HT1080 (cell line): Measurements from ENCODE around the gene SDK1. TPM values are rescaled to one million over a fixed set of nuclear protein-coding genes. Genes with fewer than 3 reads are reported as not detected.
A peak's percentile ranks its signal among the peaks of the same experiment; 100 is the strongest.
"Not testable (repeated sequence)": the region's sequence is repeated elsewhere in the genome, so short reads cannot be mapped to it uniquely, and the experiment has no call there.

Source experiments
- DNase-seq: peaks from one replicate; pipeline ENCODE4 v3.0.0-alpha.2; 2015; ENCODE audit warnings: low read depth
- total RNA-seq: library from RNA; depleted of rRNA; stranded (reverse); fragments of >200 nt; shearing (Covaris generic); gene quantifications from 2 replicates; pipeline ENCODE4 v1.2.3, GENCODE V29; 2014

SDK1 gene
- total RNA-seq, 1 experiment from 2014 or later, result 1.2 TPM

DNA sequence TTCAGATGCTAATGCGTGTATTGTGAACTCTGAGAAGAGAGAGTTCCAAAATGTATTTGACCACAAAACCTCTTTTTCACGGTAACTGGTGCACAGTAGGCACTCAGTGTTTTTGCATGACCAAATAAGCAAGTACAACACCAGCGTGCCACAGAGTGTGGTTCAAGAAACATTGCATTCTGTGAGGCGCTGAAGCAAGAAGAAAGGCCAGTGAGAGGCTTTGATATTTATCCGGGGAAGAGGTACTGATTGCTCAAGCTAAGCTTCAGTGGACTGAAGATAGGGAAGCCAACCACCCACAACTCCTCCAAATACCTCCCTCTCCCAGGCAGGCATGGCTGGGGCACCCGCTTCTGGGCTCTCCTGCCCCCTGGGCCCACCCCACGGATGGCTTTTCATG lies 611.2 kb downstream of the SDK1 start:
- no peak for DNase-seq

DNA sequence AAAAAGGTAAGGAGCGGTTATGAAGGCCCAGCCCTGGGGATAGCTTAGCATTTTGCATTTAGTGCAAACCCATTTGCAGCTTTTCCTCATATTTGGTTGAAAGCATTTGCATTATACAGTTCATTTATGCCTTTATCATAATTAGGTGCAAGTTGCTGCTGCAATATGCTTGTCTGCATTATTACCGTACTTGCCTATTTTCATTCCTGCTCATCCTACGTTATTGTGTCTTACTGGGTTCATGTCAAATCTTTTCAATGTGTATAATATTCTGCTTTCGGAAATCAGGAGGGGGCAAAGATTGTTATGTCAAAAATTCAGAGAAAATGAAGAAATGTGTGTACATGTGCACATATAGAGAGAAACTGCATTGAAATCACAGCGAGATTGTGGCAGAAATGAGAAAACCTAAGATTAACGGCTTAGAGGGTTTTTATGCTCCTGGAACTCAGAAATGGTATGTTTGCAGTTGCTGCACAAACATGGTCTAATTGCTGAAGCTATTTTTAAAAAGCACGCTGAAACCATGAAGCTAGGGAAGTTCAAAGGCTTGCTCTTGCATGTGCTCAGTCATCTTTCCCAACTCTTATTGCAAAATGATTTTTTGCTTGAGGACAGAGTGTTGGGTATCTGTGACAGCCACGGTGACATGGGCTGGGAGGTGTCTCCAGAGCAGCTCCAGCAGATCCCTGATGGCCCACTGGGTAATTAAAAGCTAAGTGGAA lies 613.2 kb downstream of the SDK1 start:
- no peak for DNase-seq

DNA sequence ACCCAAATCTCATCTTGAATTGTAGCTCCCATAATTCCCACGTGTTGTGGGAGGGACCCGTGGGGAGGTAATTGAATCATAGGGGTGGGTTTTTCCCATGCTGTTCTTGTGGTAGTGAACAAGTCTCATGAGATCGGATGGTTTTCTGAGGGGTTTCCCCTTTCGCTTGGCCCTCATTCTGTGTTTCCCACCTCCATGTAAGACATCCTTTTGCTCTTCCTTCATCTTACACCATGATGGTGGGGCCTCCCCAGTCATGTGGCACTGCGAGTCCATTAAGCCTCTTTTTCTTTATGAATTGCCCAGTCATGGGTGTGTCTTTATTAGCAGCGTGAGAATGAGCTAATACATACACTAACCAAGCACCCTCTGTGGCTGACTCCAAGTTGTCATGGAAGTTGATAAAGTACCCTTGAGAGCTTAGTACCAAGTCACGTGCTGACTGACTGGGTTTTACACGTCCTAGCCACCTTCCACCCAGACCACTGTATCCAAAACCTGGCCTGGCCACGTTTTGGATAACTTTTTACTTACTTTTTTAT lies 614.4 kb downstream of the SDK1 start:
- DNase-seq, result no peak

DNA sequence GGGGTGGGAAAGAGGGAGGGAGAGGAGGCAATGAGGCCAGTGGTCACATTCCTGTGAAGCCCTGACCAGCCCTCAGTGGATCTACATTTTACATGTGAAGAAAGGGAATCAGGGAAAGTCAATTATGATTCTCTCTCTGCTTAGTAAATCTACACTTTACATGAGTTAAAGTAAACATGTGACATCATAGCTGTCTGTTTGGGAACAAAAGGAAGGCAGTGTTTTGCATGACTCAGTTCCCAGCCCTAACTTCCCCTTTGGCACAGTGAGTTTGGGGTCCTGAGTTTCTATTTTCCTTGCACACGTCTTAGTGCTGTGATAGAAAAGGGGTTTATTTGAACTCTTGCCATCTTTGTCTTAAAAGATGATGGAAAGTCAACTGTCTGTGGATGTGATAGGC lies 615.1 kb downstream of the SDK1 start:
- peak; percentile 64 for DNase-seq

DNA sequence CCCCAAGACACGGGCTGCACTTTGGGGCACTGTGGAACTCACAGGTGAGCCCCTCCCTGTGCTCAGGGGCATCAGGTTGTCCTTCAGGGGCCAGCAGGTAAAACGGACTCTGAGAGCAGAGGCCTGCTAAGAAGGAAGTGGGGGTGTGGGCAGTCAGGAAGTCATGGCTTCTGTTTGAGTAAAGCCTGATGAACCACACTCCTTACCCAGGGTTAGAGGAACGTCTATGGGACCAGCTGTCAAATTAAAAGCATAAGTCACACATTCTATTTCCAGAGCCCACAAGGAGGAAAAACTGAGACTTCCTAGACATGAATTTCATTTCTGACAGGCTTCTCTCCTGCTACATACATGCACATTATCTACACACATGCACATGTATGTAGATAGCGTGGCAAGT lies 616.4 kb downstream of the SDK1 start:
- DNase-seq, result no peak

DNA sequence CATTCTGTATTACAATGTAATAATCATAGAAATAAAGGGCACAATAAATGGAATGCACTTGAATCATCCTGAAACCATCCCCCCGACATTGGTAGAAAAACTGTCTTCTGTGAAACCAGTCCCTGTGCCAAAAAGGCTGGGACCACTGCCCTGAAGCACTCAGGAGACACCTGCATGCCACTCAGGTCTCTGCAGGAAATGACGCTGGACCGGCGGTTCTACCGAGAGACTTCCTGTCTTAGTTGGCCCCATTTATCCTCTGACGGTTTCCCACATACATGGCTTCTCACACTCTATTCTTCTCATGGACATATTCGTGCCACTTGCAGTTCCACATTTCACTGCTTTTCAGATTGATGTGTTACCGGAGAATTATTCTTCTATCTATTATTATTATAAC lies 617.5 kb downstream of the SDK1 start:
- no peak for DNase-seq

DNA sequence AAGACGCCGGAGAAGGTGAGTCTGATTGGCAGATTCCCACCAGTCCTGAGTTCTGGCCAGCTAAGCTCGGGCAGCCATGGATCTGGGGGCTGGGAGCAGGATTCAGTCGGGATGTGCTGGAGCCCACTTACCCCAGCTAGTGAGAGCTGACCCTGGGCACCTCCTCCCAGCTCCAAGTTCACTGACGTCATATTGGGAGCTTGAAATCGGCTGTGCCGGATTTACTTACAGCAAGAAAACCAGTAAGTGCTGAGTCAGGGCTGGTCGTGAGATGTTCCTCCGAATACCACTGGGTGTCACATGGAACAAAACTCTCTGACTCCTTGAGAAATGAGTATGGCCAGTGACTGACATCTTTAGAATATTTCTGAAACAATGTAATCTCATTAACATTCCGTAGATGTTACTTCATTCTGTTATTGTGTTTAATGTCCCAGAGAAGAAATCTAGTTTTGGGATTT lies 621.2 kb downstream of the SDK1 start:
- peak; percentile 90 for DNase-seq

DNA sequence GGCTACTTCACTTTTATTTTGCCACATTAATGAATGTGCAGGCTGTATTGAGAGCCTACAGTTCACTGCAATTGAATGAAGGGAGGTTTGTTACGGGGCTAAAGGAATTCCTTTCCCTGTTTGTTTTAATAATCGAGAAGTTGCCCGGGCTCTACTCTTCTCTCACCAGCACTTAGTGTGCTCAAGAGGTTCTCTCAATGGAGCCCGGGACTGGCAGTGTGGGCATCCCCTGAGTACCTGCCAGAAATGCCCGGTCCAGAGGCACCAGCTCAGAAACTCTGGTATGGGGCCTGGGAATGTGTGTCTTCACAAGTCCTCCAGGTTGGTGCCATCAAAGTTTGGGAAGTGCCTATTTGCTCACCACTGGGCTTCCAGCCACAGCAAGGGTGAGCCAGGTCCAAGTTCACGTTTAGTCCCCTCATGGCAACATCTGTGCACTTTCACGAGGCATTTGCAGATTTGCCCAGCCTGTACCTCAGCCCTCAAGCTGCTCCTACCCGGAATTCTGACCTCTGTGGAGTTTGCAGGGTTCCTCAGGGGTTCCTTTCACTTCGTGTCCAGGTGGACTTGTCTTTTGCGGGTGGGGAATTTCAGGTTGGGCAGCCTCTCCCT lies 622.4 kb downstream of the SDK1 start:
- no peak for DNase-seq

DNA sequence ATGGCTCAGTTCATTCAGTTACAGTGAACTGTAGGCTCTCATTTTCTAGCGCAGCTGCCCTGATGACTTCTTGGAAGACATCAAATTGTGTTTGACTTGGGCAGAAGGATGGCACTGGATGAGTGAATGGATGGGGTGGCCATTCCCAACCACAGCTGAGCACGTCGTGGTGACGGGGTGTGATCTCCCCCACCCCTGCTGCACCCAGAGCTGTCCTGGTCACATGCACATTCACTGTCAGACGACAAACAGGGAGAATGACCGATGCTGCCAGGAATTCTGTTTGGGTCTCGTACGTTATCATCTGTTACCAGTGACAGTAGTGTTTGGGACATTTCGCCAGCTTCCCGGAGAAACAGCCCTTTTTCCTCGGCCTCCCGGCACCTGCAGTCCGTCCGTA lies 623.2 kb downstream of the SDK1 start:
- DNase-seq, result no peak

DNA sequence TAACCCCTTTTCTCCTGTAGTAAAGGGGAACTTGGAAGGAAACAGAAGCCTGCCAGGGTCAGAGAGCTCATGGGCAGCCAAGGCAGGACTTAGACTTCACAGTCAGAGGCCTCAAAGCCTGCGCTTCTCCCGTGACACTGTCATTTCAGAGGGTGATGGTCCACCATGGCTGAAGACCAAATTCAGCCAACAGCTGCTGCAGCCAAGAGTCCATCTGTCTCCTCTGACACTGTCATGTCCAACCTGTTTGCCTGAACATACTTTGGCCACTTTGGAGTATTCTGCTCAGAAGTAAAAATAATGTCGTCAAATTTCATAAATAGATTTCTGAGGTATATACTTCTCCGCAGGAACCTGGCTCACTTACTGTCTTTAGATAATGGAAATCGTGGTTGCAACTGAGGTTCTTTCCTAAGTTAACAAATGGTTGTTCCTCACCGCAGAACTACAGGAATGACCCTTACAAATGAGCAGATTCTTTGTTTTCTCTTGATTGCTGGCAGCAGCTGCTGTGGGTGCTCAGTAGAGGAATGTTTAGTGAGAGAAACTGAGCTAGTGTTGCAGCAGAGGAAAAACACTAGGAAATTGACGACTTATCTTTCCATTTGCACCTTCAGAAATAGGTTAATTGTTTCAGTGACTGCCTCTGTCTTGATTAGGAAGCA lies 626.5 kb downstream of the SDK1 start:
- DNase-seq, result no peak

DNA sequence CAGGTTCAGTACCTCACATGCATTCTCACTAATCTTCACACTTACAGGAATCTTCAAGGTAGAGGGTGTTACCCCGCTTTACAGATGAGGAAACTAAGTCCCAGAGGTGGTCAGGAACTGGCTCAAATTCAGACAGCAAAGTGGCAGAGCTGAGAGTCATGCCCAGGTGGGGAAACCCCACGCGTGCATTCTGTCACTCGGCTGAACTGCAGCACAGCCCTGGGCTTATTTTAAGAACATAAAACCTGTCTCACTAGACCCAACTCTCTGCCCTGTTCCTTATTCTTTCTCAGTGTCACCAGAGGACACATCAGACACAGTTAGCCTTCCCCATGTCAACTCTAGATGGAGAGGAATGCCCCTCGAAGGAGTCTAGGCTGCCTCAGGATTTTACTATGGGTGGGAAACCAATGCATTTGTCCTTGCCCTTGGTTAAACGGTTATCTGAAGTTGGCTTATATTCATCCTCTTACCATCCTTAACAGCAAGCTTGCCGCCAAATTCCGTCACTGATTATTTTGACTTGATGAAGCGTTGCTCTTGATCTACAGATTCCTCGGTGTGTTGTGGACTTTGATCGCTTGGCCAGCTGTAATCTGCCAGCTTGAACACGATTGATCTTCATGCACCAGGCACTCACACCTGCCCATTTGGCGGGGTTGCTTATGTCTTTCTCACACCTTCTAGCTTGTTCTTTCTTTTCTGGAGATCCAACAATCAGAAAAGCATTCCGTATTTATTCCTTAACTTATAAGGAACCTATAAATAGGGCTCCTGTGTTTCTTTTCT lies 627.9 kb downstream of the SDK1 start:
- DNase-seq, result no peak

DNA sequence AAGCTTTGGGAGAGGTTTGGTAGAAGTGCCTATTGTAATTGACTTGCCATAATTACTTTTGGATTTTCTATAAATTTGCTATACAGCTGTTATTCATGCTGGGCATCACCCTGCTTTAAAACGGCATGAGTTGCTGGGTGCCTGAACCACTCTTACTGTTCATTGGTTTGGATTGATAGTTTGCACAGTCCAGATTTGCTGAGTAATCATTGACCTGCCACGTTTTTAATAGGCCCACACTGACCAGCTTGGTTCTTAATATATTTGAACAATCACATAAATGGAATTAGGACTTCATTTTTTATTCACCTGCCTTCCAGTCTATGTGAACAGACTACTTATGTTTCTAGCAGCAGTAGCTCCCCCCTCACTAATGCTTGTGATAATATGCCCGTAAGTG lies 630.8 kb downstream of the SDK1 start:
- no peak for DNase-seq

DNA sequence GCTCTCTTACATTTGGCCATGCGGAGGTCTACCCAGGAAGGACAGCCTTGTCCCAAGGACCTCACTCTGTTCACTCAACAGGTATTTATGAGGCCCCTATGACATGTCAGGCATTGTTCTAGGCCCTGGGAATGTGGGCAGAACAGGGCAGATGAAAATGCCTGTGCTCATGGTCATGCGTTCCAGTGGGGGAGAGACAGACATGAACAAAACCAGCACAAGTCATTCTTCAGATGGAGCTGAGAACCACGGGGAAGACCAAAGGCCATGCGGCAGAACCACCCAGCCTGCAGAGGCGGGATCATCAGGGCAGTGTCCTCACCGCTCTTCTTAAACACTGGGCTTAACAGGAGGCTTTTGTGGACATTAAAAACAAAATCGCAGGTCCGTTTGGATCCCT lies 636.1 kb downstream of the SDK1 start:
- DNase-seq, result no peak

DNA sequence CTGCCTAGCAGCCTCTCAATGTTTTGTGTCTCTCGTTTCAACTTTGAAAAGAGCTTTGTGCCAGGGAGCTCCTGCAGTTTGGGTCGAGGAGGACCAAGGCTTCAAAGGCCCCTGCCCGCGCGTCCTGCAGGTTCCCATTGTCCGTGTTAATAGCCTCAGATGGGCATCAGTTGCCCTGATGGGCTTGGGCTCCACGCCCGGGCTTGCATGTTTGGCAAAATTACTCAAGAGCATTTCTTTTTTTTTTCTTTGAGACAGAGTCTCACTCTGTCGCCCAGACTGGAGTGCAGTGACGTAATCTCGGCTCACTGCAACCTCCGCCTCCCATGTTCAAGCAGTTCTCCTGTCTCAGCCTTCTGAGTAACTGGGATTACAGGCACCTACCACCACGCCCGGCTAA lies 636.6 kb downstream of the SDK1 start:
- no peak for DNase-seq

DNA sequence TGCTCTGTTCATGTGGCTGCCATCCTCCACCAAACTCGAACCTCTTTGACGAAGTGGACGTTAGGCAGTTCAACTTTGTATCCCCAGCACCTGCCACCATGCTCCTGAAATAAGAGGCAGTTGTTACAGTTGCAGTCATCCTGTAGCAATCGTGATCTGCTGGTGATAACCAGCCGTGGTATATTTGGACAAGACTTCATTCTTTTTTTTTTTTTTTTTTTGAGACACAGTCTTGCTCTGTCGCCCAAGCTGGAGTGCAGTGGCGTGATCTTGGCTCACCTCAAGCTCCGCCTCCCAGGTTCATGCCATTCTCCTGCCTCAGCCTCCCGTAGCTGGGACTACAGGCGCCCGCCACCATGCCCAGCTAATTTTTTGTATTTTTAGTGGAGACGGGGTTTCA lies 640.7 kb downstream of the SDK1 start:
- DNase-seq, result not testable (repeated sequence)

DNA sequence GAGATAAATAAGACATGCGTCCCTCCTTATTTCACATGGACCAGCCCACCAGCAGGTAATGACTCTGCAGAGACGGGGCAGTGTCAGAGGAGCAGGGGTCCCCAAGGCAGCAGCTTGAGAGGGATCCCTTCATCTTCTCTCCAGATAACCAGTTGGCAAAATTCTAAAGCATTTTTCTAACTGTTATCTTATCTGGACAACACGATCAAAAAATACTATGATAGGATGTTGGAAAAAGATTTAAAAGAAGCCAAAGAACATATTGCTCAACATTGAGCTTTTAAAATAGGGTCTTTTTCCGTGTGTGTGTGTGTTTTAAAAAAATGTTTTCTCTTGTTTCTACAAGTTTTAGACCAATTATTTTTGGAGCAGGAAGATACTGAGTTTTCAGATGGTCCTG lies 641.2 kb downstream of the SDK1 start:
- no peak for DNase-seq

DNA sequence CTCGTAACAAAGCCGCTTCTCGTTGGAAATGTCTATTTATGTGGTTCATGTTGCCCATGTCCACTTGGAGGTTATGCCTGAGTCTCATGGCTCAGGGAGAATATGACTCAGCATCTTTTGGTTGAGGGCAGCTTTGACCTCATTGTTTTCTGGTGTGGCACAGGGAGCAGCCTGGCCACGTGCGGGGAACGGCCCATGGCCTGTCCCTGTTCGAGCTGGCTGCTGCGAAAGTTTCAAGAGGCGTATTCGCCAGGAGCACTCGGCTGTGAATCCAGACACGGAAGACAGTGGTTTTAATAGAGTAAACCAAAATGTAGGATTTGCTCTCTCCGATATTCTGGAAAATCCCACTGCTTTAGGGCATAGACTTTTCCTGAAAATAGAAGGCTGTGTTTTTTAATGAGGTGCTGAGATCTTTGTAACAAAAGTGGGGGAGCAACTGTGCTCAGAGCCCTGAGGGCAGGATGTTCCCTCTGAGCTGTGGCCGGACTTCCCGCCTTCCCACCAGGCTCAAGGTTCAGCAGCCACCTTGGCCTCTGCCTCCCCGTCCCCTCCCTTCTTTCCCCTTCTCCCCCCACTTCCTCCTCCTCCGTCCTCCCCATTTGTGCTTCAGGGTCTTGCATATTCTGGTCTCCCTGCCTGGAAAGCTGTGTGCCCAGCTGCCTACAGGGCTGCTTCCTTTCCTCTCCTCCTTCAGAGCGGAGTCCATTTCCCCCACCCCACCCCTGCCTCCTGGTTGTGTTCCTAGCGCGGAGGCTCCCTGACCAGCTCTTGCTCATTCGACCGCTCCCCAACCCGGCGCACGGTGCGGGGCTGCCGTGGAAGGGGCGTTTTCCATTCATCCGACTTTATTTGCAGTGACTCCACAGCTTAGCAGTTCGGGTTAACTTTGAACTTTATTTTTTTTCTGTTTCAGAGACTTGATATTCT lies 642.0 kb downstream of the SDK1 start:
- DNase-seq, result no peak

DNA sequence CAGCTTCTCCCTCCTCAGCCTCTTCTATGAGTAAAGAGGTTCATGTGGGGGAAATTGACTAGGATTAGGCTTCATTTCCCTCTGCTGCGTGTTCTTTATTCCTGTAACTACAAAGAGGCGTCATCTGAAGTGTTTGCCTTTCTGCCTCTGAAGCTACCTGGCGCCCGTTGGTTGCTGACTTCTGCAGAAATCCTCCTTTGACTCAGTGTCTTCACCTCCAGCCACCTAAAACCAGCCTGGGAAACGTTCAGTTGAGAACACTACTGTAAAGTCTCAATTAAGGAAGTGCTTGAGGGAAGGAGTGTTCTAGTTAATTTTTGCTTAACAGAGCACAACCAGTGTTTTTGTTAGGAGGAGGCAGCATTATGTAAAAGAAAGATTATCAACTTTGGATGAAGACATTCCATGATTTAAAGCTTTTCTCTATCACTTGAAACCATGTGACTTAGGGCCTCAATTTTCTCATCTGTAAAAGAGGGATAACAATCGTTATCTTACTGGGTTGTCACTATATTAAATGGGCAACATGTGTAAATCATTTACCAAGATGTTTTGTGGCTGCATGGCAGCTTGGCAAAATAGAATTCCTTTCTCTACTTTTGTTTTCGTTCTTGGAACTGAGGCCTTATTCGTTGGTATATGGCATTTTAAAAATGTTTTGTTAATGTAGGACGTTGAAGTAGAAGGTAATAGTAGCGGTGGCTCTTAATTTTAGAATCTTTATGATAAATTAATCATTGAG lies 642.9 kb downstream of the SDK1 start:
- no peak for DNase-seq

DNA sequence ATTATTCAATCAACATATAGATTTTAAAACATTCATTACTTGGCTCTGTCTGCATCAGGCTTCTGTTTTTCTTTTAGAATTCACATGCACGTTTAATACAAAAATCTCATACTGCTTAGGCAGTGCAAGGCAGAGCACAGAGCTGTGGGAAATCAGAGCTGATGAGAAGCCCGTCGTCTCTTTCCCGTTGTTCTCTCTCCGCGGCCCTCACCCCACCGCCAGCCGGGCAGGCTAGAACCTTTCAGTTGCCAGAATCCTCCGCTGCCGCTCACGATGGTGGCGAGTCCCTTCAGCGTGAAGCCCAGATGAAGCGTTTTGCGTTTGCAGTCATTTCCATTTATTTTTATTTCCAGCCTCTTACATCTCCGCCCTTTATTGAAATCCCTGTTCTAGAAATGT lies 648.2 kb downstream of the SDK1 start:
- DNase-seq, result no peak

DNA sequence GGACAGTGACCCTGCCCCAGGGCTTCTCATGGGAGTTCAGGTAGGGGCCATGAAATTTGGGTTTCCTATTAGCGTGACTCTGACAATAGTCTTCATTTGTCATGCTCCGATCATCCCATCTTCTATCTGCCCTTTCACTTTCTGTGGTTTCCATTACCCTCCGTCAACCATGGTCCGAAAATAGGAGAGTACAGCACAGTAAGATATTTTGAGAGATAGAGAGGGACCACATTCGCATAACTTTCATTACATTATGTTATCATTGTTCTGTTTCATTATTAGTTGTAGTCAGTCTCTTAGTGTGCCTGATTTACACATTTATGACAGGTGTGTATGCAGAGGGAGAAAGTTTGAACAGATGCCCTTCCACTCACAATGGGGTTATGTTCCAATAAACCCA lies 649.2 kb downstream of the SDK1 start:
- DNase-seq, result no peak
